ENCODE data around the gene RNF145. TPM values are rescaled to one million over a fixed set of nuclear protein-coding genes. Genes with fewer than 3 reads are reported as not detected.
A peak's percentile ranks its signal among the peaks of the same experiment; 100 is the strongest.

The RNF145 gene
- total RNA-seq, 1 experiment from 2014 or later, result 122 TPM

DNA sequence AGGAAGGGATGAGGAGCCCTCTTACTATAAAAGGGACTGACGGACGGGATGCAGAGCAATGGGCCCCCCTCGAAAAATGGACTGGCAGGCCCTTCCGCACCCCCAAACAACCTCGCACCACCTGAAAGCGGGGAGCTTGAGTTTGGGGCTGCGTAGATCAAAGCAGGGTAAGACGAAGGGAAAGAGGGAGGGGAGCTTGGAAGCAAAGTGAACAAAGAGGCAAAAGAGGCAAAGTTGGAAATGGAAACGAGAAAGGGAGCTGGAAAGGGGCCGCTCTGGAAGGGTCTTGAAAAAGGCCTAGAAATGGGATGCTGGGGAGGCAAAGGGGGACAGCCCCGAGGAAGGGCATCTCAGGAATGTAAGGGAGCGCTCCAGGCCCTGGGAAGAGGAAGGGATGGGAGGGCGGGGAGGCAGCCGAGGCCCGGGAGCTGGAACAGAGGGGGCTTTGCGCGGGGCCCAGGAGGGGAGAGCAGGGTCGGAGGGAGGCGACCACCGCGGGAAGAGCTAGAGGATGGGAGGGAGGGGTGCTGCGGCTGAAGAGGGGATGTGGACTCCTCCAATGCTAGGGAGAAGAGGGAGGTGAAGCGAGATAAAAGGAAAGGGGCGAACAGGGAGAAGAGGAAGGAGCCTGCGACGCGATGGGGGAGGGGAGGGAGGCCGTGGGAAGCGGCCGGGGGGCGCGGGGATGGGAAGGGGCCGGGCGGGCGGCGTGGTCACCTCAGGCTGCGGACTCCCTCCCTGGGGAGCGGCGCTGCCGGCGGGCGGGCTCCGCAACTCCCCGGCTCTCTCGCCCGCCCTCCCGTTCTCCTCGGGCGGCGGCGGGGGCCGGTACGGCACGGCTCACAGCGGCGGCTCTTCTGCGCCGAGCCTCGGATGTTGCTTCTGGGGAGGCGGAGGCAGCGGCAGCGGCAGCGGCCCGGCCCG lies 577 bp downstream of the RNF145 start:
- TF ChIP-seq, protein P1, sequence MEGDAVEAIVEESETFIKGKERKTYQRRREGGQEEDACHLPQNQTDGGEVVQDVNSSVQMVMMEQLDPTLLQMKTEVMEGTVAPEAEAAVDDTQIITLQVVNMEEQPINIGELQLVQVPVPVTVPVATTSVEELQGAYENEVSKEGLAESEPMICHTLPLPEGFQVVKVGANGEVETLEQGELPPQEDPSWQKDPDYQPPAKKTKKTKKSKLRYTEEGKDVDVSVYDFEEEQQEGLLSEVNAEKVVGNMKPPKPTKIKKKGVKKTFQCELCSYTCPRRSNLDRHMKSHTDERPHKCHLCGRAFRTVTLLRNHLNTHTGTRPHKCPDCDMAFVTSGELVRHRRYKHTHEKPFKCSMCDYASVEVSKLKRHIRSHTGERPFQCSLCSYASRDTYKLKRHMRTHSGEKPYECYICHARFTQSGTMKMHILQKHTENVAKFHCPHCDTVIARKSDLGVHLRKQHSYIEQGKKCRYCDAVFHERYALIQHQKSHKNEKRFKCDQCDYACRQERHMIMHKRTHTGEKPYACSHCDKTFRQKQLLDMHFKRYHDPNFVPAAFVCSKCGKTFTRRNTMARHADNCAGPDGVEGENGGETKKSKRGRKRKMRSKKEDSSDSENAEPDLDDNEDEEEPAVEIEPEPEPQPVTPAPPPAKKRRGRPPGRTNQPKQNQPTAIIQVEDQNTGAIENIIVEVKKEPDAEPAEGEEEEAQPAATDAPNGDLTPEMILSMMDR (IDR thresholded peaks at IDR 0.05; ENCODE audit: unreplicated experiment), result no peak
- Mint-ChIP-seq H3K4me3 (ENCODE audit: unreplicated experiment) (peak overlapping the region; percentile 97), H3K9me3 (ENCODE audit: unreplicated experiment) (no peaks in the 10 kb centered on the region), H3K4me1 (ENCODE audit: insufficient read depth, unreplicated experiment) (peaks cover 45% of the 10 kb centered on the region), H3K36me3 (ENCODE audit: insufficient read depth, unreplicated experiment) (peaks cover 57% of the 10 kb centered on the region), H3K27me3 (ENCODE audit: insufficient read depth, unreplicated experiment) (no peaks in the 10 kb centered on the region), H3K27ac (ENCODE audit: low read depth, unreplicated experiment) (peak overlapping the region; percentile 99)
- intact Hi-C loops (cut with micrococcal nuclease), result no loop called here
- ChIA-PET CTCF (interaction anchor here (0.7 to 5.3 kb wide), 8 partner anchors 8 to 58 kb away, joined by 5 to 24 read pairs (median 6); partner anchors contain the start of gene UBLCP1), POLR2A (interaction anchor here (0.9 to 13.7 kb wide), 24 partner anchors 7 to 1213 kb away, joined by 3 to 650 read pairs (median 12); partner anchors contain the start of genes PTTG1, SLU7 and UBLCP1)
- BruUV-seq (replicated peaks), result no TSS peak
- peak; percentile 48 for DNase-seq (ENCODE audit: unreplicated experiment)

DNA sequence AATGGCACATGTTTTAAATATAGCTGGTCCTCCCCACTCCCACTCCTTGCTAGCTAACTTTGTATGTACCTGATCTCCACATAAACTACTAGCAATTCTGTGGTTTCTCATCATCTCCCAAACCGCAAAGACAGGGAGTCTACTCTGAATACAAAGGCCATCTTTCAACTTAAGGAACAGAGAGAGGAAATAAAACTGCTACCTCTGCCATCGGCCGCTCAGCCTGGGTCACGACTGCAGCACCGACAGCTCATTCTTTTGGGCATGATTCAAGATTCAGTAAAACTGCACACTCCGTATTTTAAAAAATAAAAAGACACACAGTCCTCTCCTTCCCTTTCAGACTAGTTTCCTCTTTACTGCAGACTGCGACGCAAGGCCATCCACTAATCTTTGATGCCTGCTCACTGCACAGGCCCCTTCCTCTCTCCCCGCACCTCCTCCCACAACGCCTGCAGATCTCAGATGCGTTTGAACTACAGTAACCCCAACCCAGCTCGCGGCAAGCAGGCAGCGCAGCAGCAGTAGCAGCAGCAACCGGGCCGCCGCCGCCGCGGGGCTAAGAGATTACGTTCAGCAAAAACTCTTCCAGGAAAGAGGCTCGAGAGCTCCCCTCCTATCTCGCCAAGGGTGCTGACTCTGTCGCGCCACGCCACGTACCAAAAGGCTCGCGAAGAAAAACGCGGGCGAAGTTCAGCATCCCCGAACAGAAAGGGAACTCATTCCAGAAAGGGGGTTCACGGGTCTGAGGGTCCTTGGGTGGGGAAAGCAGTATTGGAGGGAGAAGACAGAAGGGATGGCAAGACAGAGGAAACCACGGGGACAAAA lies 1.5 kb downstream of the RNF145 start:
- CTCF ChIA-PET, result interaction anchor here (0.6 to 5.3 kb wide), 14 partner anchors 7 to 1138 kb away, joined by 3 to 24 read pairs (median 6); partner anchors contain the start of gene UBLCP1
- DNase-seq (ENCODE audit: unreplicated experiment), result peak; percentile 82
- no peaks in the 10 kb centered on the region for H3K9me3 Mint-ChIP-seq (ENCODE audit: unreplicated experiment)
- H3K4me1 Mint-ChIP-seq (ENCODE audit: insufficient read depth, unreplicated experiment), result peaks cover 47% of the 10 kb centered on the region
- peak overlapping the region; percentile 99 for H3K27ac Mint-ChIP-seq (ENCODE audit: low read depth, unreplicated experiment)
- TSS peak; percentile 39 for BruUV-seq (replicated peaks)
- H3K36me3 Mint-ChIP-seq (ENCODE audit: insufficient read depth, unreplicated experiment), result peaks cover 66% of the 10 kb centered on the region
- TF ChIP-seq, protein P1 (IDR thresholded peaks at IDR 0.05; ENCODE audit: unreplicated experiment), result no peak
- intact Hi-C loops (cut with micrococcal nuclease), result loop anchor here (1.0 kb wide), 2 partner anchors 29 to 52 kb away; no protein-coding TSS in a partner anchor
- H3K4me3 Mint-ChIP-seq (ENCODE audit: unreplicated experiment), result peak overlapping the region; percentile 97
- no peaks in the 10 kb centered on the region for H3K27me3 Mint-ChIP-seq (ENCODE audit: insufficient read depth, unreplicated experiment)
- POLR2A ChIA-PET, result interaction anchor here (0.6 to 13.7 kb wide), 32 partner anchors 8 to 1214 kb away, joined by 3 to 650 read pairs (median 8); partner anchors contain the start of genes PTTG1, SLU7 and UBLCP1

DNA sequence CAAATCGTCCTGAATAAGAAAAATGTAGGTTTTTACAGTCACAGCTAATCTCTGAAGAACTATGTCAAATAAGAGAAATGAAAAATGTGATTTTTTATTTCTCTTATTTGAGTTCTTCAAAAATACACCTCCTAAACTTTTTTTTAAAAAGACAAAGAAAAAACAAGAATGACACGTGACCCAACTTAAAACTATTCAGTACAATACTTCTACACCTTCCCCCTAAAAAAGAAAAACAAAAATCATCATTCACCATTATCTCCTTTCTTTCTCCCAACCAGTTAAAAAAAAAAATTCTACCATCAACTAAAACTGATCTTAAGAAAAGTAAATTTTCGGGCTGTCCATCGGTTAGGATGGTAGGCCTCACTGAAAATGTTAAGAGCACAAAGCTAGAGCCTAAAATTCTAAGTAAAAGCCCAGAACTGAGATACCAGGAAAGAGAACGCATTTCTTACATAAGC lies 2.1 kb downstream of the RNF145 start:
- H3K27me3 Mint-ChIP-seq (ENCODE audit: insufficient read depth, unreplicated experiment), result no peaks in the 10 kb centered on the region
- POLR2A ChIA-PET, result interaction anchor here (0.6 to 13.7 kb wide), 28 partner anchors 9 to 1210 kb away, joined by 3 to 650 read pairs (median 10); partner anchors contain the start of gene UBLCP1
- no TSS peak for BruUV-seq (replicated peaks)
- peaks cover 46% of the 10 kb centered on the region for H3K4me1 Mint-ChIP-seq (ENCODE audit: insufficient read depth, unreplicated experiment)
- intact Hi-C loops (cut with micrococcal nuclease), result loop anchor here (1.0 kb wide), 2 partner anchors 28 to 51 kb away; no protein-coding TSS in a partner anchor
- peak overlapping the region; percentile 99 for H3K27ac Mint-ChIP-seq (ENCODE audit: low read depth, unreplicated experiment)
- DNase-seq (ENCODE audit: unreplicated experiment), result no peak
- TF ChIP-seq, protein P1 (IDR thresholded peaks at IDR 0.05; ENCODE audit: unreplicated experiment), result no peak
- H3K36me3 Mint-ChIP-seq (ENCODE audit: insufficient read depth, unreplicated experiment), result peaks cover 66% of the 10 kb centered on the region
- H3K4me3 Mint-ChIP-seq (ENCODE audit: unreplicated experiment), result peak overlapping the region; percentile 97
- CTCF ChIA-PET, result interaction anchor here (0.6 to 5.3 kb wide), 12 partner anchors 8 to 1139 kb away, joined by 3 to 24 read pairs (median 3); no protein-coding TSS in a partner anchor
- H3K9me3 Mint-ChIP-seq (ENCODE audit: unreplicated experiment), result no peaks in the 10 kb centered on the region
